Measurements from ENCODE around the gene NCKAP5.
A peak's percentile ranks its signal among the peaks of the same experiment; 100 is the strongest.

NCKAP5 gene

GRCh38 chr2:133143645-133144044 lies 424.6 kb downstream of the NCKAP5 start:
- no peak for DNase-seq (ENCODE audit: low read depth)

- DNase-seq (ENCODE audit: low read depth), result no peak
Observed at GRCh38 chr2:133142087-133142486, 426.2 kb downstream of the NCKAP5 start.

GRCh38 chr2:133140620-133141019 lies 427.6 kb downstream of the NCKAP5 start:
- no peak for DNase-seq (ENCODE audit: low read depth)

GRCh38 chr2:133139847-133140533 lies 428.3 kb downstream of the NCKAP5 start:
- no peak for DNase-seq (ENCODE audit: low read depth)

GRCh38 chr2:133138693-133139092 lies 429.6 kb downstream of the NCKAP5 start:
- DNase-seq (ENCODE audit: low read depth), result no peak

- DNase-seq (ENCODE audit: low read depth), result no peak
Observed at GRCh38 chr2:133135035-133135654, 433.1 kb downstream of the NCKAP5 start.

GRCh38 chr2:133130548-133131246 lies 437.6 kb downstream of the NCKAP5 start:
- peak; percentile 4 for DNase-seq (ENCODE audit: low read depth)

GRCh38 chr2:133124446-133124845 lies 443.8 kb downstream of the NCKAP5 start:
- no peak for DNase-seq (ENCODE audit: low read depth)

- DNase-seq (ENCODE audit: low read depth), result no peak
Observed at GRCh38 chr2:133123904-133124303, 444.4 kb downstream of the NCKAP5 start.

- DNase-seq (ENCODE audit: low read depth), result no peak
Observed at GRCh38 chr2:133123393-133123792, 444.9 kb downstream of the NCKAP5 start.

- DNase-seq (ENCODE audit: low read depth), result no peak
Observed at GRCh38 chr2:133122529-133122928, 445.7 kb downstream of the NCKAP5 start.

- no peak for DNase-seq (ENCODE audit: low read depth)
Observed at GRCh38 chr2:133120310-133120709, 448.0 kb downstream of the NCKAP5 start.

GRCh38 chr2:133110201-133110600 lies 458.1 kb downstream of the NCKAP5 start:
- no peak for DNase-seq (ENCODE audit: low read depth)

- peak; percentile 51 for DNase-seq (ENCODE audit: low read depth)
Observed at GRCh38 chr2:133109772-133110171, 458.5 kb downstream of the NCKAP5 start.

GRCh38 chr2:133107058-133107815 lies 461.0 kb downstream of the NCKAP5 start:
- no peak for DNase-seq (ENCODE audit: low read depth)

GRCh38 chr2:133104871-133105270 lies 463.4 kb downstream of the NCKAP5 start:
- no peak for DNase-seq (ENCODE audit: low read depth)

- DNase-seq (ENCODE audit: low read depth), result no peak
Observed at GRCh38 chr2:133098787-133099186, 469.5 kb downstream of the NCKAP5 start.

GRCh38 chr2:133097666-133098065 lies 470.6 kb downstream of the NCKAP5 start:
- DNase-seq (ENCODE audit: low read depth), result no peak

- DNase-seq (ENCODE audit: low read depth), result no peak
Observed at GRCh38 chr2:133092571-133092970, 475.7 kb downstream of the NCKAP5 start.

GRCh38 chr2:133090358-133090757 lies 477.9 kb downstream of the NCKAP5 start:
- DNase-seq (ENCODE audit: low read depth), result no peak

- no peak for DNase-seq (ENCODE audit: low read depth)
Observed at GRCh38 chr2:133086176-133086575, 482.1 kb downstream of the NCKAP5 start.

GRCh38 chr2:133085646-133086045 lies 482.6 kb downstream of the NCKAP5 start:
- no peak for DNase-seq (ENCODE audit: low read depth)

GRCh38 chr2:133082034-133082433 lies 486.2 kb downstream of the NCKAP5 start:
- DNase-seq (ENCODE audit: low read depth), result no peak
